NB4 (cell line): ENCODE data around the gene ACKR4.

ENCODE experiments used
- DNase-seq: peaks from one replicate; pipeline ENCODE4 v3.0.0; 2010; ENCODE audit warnings: low read depth
- H3K4me3 ChIP-seq: one replicate; pipeline ENCODE4 v1.5.1; 2011; ENCODE audit warnings: mild to moderate bottlenecking, low read depth, low read length, moderate library complexity
- CTCF ChIP-seq: IDR thresholded peaks from one replicate; pipeline ENCODE4 v1.5.1; 2012; ENCODE audit warnings: low read depth, low read length
- MYC ChIP-seq: IDR thresholded peaks from 2 replicates; pipeline ENCODE4 v1.6.1; 2011; ENCODE audit warnings: low read depth, low read length
- POLR2A ChIP-seq: IDR thresholded peaks from 2 replicates; pipeline ENCODE4 v1.6.1; 2011; ENCODE audit warnings: mild to moderate bottlenecking; ENCODE audit not compliant: insufficient read length; ENCODE audit errors: extremely low read depth
- TF ChIP-seq, protein P1 (sequence below): IDR thresholded peaks from 2 replicates; pipeline ENCODE4 v1.6.1; 2011; ENCODE audit warnings: low read depth, low read length

ACKR4 gene

DNA sequence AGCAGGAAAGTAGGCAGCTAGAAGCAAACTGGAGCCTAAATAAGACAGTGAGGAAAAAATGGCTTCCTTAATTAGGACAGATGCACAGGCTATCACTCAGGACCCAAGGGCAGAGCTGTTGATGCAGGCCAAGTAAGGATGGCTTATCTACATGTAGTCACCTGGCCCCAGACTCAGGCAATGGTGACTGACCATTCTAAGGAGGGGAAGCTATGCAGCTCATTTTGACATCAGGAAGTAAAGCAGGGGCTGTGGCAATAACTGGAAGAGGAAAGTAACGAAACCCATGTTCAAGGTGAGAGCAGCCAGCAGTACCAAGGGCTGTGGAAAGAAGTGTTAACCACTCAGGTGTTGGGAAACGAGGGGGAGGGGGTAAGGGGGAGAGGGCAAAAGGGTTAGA lies 46.3 kb downstream of the ACKR4 start:
- TF ChIP-seq CTCF (no peak), POLR2A (no peak), MYC (no peak)
- TF ChIP-seq, protein P1, sequence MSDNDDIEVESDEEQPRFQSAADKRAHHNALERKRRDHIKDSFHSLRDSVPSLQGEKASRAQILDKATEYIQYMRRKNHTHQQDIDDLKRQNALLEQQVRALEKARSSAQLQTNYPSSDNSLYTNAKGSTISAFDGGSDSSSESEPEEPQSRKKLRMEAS = no peak
- no peak for DNase-seq
- no peak overlapping the region for H3K4me3 ChIP-seq

GRCh38 chr3:132645058-132645457 lies 48.0 kb downstream of the ACKR4 start:
- no peak for DNase-seq
- no peak overlapping the region for H3K4me3 ChIP-seq
- TF ChIP-seq POLR2A (no peak), CTCF (no peak), MYC (no peak)
- TF ChIP-seq, protein P1 = no peak

GRCh38 chr3:132650153-132650552 lies 53.1 kb downstream of the ACKR4 start:
- DNase-seq = no peak
- H3K4me3 ChIP-seq = no peak overlapping the region
- no peak for TF ChIP-seq MYC
- TF ChIP-seq POLR2A = no peak
- TF ChIP-seq, protein P1 = no peak
- no peak for TF ChIP-seq CTCF
